OCI-M2 (cell line): Measurements from ENCODE around the gene BHLHA9.

Source experiments
- DNase-seq: peaks from one replicate; lab custom pipeline; 2025; ENCODE audit not compliant: unreplicated experiment; lab: John Stamatoyannopoulos, UW

The BHLHA9 gene

GRCh38 chr17:1255041-1255440 lies 15.2 kb upstream of the BHLHA9 start:
- no peak for DNase-seq

- DNase-seq = no peak
These were observed 13.5 kb upstream of the BHLHA9 start for GRCh38 chr17:1256699-1257098.

- DNase-seq = no peak
These were observed 10.0 kb upstream of the BHLHA9 start for GRCh38 chr17:1260086-1260769.

GRCh38 chr17:1260770-1261161 lies 9.5 kb upstream of the BHLHA9 start:
- DNase-seq = no peak

GRCh38 chr17:1264196-1264595 lies 6.0 kb upstream of the BHLHA9 start:
- DNase-seq = no peak

GRCh38 chr17:1267471-1267943 lies 2.7 kb upstream of the BHLHA9 start:
- DNase-seq = no peak

- no peak for DNase-seq
These were observed 783 bp downstream of the BHLHA9 start for GRCh38 chr17:1271030-1271423.

GRCh38 chr17:1271441-1271840 lies 1.2 kb downstream of the BHLHA9 start:
- DNase-seq = no peak

- DNase-seq = no peak
These were observed 2.5 kb downstream of the BHLHA9 start for GRCh38 chr17:1272701-1273100.

GRCh38 chr17:1273492-1274244 lies 3.4 kb downstream of the BHLHA9 start:
- DNase-seq = no peak

- DNase-seq = no peak
These were observed 4.0 kb downstream of the BHLHA9 start for GRCh38 chr17:1274245-1274608.

GRCh38 chr17:1275205-1275961 lies 5.1 kb downstream of the BHLHA9 start:
- no peak for DNase-seq

- no peak for DNase-seq
These were observed 5.9 kb downstream of the BHLHA9 start for GRCh38 chr17:1275962-1276736.

- no peak for DNase-seq
These were observed 10.4 kb downstream of the BHLHA9 start for GRCh38 chr17:1280652-1281051.

GRCh38 chr17:1286379-1287106 lies 16.3 kb downstream of the BHLHA9 start:
- no peak for DNase-seq

- no peak for DNase-seq
These were observed 19.5 kb downstream of the BHLHA9 start for GRCh38 chr17:1289695-1290094.

- no peak for DNase-seq
These were observed 20.4 kb downstream of the BHLHA9 start for GRCh38 chr17:1290676-1291075.

GRCh38 chr17:1294157-1294717 lies 24.0 kb downstream of the BHLHA9 start:
- DNase-seq = no peak

- DNase-seq = no peak
These were observed 28.4 kb downstream of the BHLHA9 start for GRCh38 chr17:1298606-1299005.
